DOHH2 (cell line): ENCODE data around the gene PIAS2.
A peak's percentile ranks its signal among the peaks of the same experiment; 100 is the strongest.
"Not testable (repeated sequence)": the region's sequence is repeated elsewhere in the genome, so short reads cannot be mapped to it uniquely, and the experiment has no call there.

Experiments
- H3F3A ChIP-seq: fragments of 200-600 bp; sonication (generic), shearing (Covaris generic); 2 replicates; pipeline ENCODE4 v1.6.0; 2016; ENCODE audit warnings: antibody characterized with exemption, mild to moderate bottlenecking; ENCODE audit not compliant: control insufficient read depth, insufficient read depth
- H3K27ac ChIP-seq: fragments of 200-600 bp; sonication (generic); 2 replicates; pipeline ENCODE4 v1.5.1; 2014; ENCODE audit warnings: low read depth, mild to moderate bottlenecking, low read length, moderate library complexity
- H3K27me3 ChIP-seq: fragments of 200-600 bp; sonication (generic); 2 replicates; pipeline ENCODE4 v1.6.1; 2014; ENCODE audit warnings: mild to moderate bottlenecking, low read length, mixed read lengths; ENCODE audit not compliant: control insufficient read depth
- H3K36me3 ChIP-seq: fragments of 200-600 bp; sonication (generic); 2 replicates; pipeline ENCODE4 v1.6.1; 2014; ENCODE audit warnings: mild to moderate bottlenecking, low read length, moderate library complexity, mixed read lengths; ENCODE audit not compliant: control insufficient read depth
- H3K4me1 ChIP-seq: fragments of 200-600 bp; sonication (generic); 2 replicates; pipeline ENCODE4 v1.6.1; 2014; ENCODE audit warnings: mild to moderate bottlenecking, low read length, mixed read lengths; ENCODE audit not compliant: control insufficient read depth
- H3K4me2 ChIP-seq: fragments of 200-600 bp; sonication (generic); 2 replicates; pipeline ENCODE4 v1.6.0; 2014; ENCODE audit warnings: mild to moderate bottlenecking, low read length, moderate library complexity
- H3K4me3 ChIP-seq: fragments of 200-600 bp; sonication (generic); 2 replicates; pipeline ENCODE4 v1.5.1; 2014; ENCODE audit warnings: mild to moderate bottlenecking, low read length, mixed read lengths
- H3K79me2 ChIP-seq: fragments of 200-600 bp; sonication (generic); 2 replicates; pipeline ENCODE4 v1.6.1; 2014; ENCODE audit warnings: mild to moderate bottlenecking, low read length, mixed read lengths; ENCODE audit not compliant: control insufficient read depth
- H3K9me2 ChIP-seq: fragments of 200-600 bp; sonication (generic); replicated peaks from 2 replicates; pipeline ENCODE4 v1.6.1; 2014; ENCODE audit warnings: mild to moderate bottlenecking, low read length, mixed read lengths; ENCODE audit not compliant: control insufficient read depth
- H3K9me3 ChIP-seq: fragments of 200-600 bp; sonication (generic); 2 replicates; pipeline ENCODE4 v1.6.1; 2014; ENCODE audit warnings: antibody characterized with exemption, low read length, mixed read lengths; ENCODE audit not compliant: control insufficient read depth, insufficient read depth
- H4K20me1 ChIP-seq: fragments of 200-600 bp; sonication (generic); 2 replicates; pipeline ENCODE4 v1.6.0; 2014; ENCODE audit warnings: low read depth, mild to moderate bottlenecking, antibody characterized with exemption, low read length, moderate library complexity; ENCODE audit not compliant: control insufficient read depth, insufficient read depth
- EZH2phosphoT487 ChIP-seq: fragments of 200-600 bp; sonication (generic); IDR thresholded peaks from 2 replicates; pipeline ENCODE4 v1.6.1; 2017; ENCODE audit warnings: borderline replicate concordance, mild to moderate bottlenecking, antibody characterized with exemption, low read length, moderate library complexity, mixed read lengths
- TF ChIP-seq, protein P1 (sequence below): fragments of 200-600 bp; sonication (generic); IDR thresholded peaks from one replicate; pipeline ENCODE4 v1.5.1; 2014; ENCODE audit warnings: antibody characterized with exemption, mild to moderate bottlenecking, low read depth, low read length; ENCODE audit not compliant: poor library complexity, severe bottlenecking

PIAS2 gene, protein sequence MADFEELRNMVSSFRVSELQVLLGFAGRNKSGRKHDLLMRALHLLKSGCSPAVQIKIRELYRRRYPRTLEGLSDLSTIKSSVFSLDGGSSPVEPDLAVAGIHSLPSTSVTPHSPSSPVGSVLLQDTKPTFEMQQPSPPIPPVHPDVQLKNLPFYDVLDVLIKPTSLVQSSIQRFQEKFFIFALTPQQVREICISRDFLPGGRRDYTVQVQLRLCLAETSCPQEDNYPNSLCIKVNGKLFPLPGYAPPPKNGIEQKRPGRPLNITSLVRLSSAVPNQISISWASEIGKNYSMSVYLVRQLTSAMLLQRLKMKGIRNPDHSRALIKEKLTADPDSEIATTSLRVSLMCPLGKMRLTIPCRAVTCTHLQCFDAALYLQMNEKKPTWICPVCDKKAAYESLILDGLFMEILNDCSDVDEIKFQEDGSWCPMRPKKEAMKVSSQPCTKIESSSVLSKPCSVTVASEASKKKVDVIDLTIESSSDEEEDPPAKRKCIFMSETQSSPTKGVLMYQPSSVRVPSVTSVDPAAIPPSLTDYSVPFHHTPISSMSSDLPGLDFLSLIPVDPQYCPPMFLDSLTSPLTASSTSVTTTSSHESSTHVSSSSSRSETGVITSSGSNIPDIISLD

DNA sequence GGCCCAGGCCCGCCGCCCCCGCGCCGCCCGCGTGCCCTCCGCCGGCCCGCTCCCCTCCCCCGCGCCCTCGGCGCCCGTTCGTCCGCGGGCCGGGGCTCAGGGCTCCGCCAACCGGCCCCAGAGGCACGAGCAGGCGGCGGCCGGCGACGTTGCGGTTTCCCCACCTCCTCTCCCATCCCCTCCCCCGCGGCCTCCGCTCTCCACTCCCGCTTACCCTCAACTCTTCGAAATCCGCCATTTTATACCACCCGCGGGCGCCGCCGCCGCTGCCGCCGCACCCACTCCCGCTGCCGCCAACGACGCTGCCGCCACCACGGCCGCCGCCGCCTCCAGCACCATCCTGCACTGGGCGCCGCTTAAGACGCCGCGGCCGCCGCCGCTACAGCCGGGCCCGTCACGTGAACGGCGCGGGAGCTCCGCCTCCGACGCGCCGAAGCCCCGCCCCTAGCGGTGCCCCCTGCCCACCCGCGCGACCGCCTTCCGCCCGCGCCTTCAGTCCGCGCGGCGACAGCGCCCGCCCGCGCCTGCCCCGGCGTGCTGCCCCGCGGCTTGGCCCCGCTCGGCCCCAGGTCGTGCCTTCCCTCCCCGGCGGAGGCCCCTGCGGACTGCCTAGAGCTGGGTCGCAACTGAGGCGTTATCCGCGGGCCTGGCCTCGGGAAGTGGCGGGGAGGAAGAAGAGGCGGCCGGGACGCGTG is at the start of gene PIAS2, which contains the start of gene KATNAL2:
PIAS2 (minus strand) TSS at position 400 of the 695 bp plus-strand sequence; CDS start at position 238, 162 bp downstream.
KATNAL2 (plus strand) TSS at position 495 of the 695 bp plus-strand sequence. CDS start 29,271 bp downstream, outside the sequence.
- H3K27me3 ChIP-seq: no peaks in the 10 kb centered on the region
- peaks cover 5% of the 10 kb centered on the region; the same call in 1 of the 2 replicates for H3K36me3 ChIP-seq
- H3K9me2 ChIP-seq: no peaks in the 10 kb centered on the region
- peak within 1 kb of the TSS; percentile 94 for H3K4me2 ChIP-seq
- peak within 1 kb of the TSS; percentile 69 for H3K27ac ChIP-seq
- peaks cover 9% of the 10 kb centered on the region; the same call in 1 of the 2 replicates for H4K20me1 ChIP-seq
- H3K4me1 ChIP-seq: peaks cover 27% of the 10 kb centered on the region
- H3F3A ChIP-seq: peaks cover 11% of the 10 kb centered on the region
- TF ChIP-seq EZH2phosphoT487: no peak
- TF ChIP-seq, protein P1, sequence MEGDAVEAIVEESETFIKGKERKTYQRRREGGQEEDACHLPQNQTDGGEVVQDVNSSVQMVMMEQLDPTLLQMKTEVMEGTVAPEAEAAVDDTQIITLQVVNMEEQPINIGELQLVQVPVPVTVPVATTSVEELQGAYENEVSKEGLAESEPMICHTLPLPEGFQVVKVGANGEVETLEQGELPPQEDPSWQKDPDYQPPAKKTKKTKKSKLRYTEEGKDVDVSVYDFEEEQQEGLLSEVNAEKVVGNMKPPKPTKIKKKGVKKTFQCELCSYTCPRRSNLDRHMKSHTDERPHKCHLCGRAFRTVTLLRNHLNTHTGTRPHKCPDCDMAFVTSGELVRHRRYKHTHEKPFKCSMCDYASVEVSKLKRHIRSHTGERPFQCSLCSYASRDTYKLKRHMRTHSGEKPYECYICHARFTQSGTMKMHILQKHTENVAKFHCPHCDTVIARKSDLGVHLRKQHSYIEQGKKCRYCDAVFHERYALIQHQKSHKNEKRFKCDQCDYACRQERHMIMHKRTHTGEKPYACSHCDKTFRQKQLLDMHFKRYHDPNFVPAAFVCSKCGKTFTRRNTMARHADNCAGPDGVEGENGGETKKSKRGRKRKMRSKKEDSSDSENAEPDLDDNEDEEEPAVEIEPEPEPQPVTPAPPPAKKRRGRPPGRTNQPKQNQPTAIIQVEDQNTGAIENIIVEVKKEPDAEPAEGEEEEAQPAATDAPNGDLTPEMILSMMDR: peak; percentile 29
- no peaks in the 10 kb centered on the region for H3K9me3 ChIP-seq
- peaks cover 63% of the 10 kb centered on the region for H3K79me2 ChIP-seq
- peak within 1 kb of the TSS; percentile 79 for H3K4me3 ChIP-seq

DNA sequence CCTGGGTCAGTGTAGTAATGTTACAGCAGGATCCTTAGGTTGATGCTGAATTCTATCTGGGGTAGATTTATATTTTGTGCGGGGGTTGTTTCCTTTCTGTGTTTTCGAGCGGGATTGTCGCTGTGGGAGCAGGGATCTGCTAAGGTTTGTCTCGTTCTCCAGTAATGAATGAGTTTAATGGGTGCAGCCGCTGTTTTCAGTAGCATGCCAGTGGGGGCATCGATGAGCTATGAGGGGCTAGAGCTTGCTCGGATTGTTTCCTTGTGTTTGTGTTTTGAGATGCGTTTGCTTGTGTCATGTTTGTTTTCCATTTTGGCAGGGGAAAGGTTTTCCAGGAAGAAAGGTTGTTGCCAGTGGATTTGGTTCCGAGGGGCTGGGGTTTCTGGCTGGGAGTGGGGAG is 49.0 kb upstream of the PIAS2 start:
- not testable (repeated sequence) for H3K4me3 ChIP-seq, H3F3A ChIP-seq, H4K20me1 ChIP-seq, H3K27me3 ChIP-seq, H3K4me2 ChIP-seq, H3K27ac ChIP-seq, H3K9me2 ChIP-seq, H3K79me2 ChIP-seq, H3K9me3 ChIP-seq, H3K36me3 ChIP-seq, H3K4me1 ChIP-seq

DNA sequence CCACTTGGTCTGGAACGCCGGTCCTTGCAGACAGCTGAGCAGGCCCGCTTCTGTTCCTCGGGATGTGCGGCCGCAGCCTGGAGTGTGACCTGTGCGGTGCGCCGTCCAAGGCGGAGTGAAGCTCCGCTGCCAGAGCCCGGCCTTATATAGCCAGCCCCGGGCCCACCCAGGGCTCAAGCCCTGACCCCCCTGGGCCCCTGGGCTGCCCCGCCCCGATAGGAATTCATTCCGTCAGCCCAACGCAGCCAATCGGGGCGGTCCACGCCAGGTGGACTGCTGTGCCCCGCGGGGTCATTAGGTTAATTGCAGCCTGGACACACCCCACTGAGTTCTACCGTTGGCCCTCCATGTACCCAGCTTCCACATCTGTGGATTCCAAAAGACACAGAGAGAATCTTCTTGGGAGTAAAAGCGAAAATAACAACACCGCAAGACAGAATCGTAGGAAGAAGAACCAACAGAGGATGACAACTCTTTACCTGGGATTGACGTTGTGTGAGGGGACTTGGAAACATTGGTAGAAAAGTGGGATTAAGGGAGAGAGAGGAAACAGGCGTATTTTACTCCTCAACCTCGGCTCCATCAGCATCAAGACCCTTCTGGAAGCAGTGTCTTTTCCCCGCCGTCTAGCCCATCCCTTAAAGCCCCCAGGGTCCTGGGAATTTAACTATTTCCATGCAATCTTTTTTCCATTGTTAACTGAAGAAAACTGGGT is 47.4 kb upstream of the PIAS2 start:
- H3K27me3 ChIP-seq, H3K36me3 ChIP-seq, H4K20me1 ChIP-seq, H3K4me1 ChIP-seq, H3F3A ChIP-seq, H3K79me2 ChIP-seq, H3K27ac ChIP-seq, H3K9me3 ChIP-seq, H3K9me2 ChIP-seq, H3K4me2 ChIP-seq, H3K4me3 ChIP-seq: not testable (repeated sequence)

DNA sequence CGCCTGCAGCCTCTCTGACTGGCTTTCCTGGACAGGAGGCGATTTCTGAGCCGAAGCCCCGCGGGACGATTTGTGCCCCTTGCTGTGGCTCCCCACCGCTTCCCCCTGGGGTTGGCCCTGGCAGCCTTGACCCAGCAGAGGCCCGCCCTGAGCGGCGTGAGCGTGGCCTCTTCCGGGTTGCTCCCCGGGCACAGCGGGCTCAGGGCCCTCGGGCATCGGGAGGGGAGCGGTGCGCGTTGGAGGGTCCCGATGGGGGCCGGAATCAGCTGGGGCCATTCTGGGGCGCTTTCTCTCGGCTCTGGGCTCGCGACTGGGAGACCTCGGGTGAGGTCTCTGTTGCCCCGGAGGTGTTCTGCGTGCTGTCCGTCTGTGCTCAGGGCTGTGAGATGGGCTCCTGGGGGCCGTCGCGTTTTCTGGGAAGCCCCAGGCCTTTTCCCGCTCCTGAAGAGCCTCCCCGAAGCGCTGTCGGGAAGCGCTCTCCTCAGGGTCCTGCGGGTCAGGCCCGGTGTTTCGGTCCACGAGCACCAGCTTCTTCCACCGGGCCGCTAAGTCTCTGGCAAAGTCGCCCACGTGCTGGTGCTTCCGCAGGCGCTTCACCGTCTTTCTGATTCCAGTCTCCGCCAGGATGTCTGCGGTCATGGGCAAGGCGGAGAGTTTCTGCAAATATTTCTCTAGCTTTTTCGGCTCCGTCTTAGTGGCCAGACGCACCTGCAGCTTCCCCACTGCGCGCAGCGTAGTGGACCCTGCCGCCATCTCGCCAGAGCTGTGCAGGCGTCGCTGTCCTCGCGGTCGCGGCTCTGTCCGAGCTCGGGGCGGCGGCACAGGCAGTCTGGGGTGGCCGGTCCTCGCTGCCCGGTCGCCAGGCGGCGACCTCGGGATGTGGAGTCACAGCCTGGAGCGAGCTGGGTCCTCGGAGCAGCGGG is 46.6 kb upstream of the PIAS2 start:
- not testable (repeated sequence) for H3K4me1 ChIP-seq, H3K79me2 ChIP-seq, H3K9me2 ChIP-seq, H3K4me2 ChIP-seq, H3F3A ChIP-seq, H3K27ac ChIP-seq, H3K9me3 ChIP-seq, H4K20me1 ChIP-seq, H3K36me3 ChIP-seq, H3K27me3 ChIP-seq, H3K4me3 ChIP-seq
